ENCODE measurements around the gene COL20A1. TPM values are rescaled to one million over a fixed set of nuclear protein-coding genes. Genes with fewer than 3 reads are reported as not detected.

Gene COL20A1
- total RNA-seq = not detected in 2 replicates

GRCh38 chr20:63292904-63293303 lies at the start of gene COL20A1:
Gene COL20A1, plus strand, starts transcription at chr20:63293186. Its CDS starts 1,922 bp downstream, at chr20:63295108.

GRCh38 chr20:63254232-63254605 lies 38.8 kb upstream of the COL20A1 start, which contains the start of gene NKAIN4:
Gene NKAIN4, minus strand, starts transcription at chr20:63254463. Its CDS starts 13 bp downstream, at chr20:63254450.

GRCh38 chr20:63272105-63273058 lies 20.6 kb upstream of the COL20A1 start, which contains the start of gene ARFGAP1:
Gene ARFGAP1, plus strand, starts transcription at chr20:63272813. Its CDS starts 2,768 bp downstream, at chr20:63275581.

GRCh38 chr20:63360850-63361518 lies 68.0 kb downstream of the COL20A1 start, which contains the start of gene CHRNA4:
Gene CHRNA4, minus strand, starts transcription at chr20:63361349. Its CDS starts 184 bp downstream, at chr20:63361165.

Other genes with a start within 250 kb of the COL20A1 start
- 25.1 and 38.6 TPM in 2 replicates for gene YTHDF1, start 77.1 kb upstream of the COL20A1 start, total RNA-seq
- not detected in 2 replicates for gene BIRC7, start 57.3 kb upstream of the COL20A1 start, total RNA-seq
- 3.7 TPM in 1 of 2 replicates, not detected in the other for gene NKAIN4, start 38.7 kb upstream of the COL20A1 start, total RNA-seq
- gene ARFGAP1, start 20.4 kb upstream of the COL20A1 start, total RNA-seq = 61.7 and 70.9 TPM in 2 replicates
- gene CHRNA4, start 68.2 kb downstream of the COL20A1 start, total RNA-seq = not detected in 2 replicates
- gene KCNQ2, start 179.5 kb downstream of the COL20A1 start, total RNA-seq = not detected in 2 replicates
- 1.3 and 1.4 TPM in 2 replicates for gene EEF1A2, start 205.9 kb downstream of the COL20A1 start, total RNA-seq
- 107 and 208 TPM in 2 replicates for gene PPDPF, start 227.6 kb downstream of the COL20A1 start, total RNA-seq
- not detected in 2 replicates for gene PTK6, start 244.2 kb downstream of the COL20A1 start, total RNA-seq

All from epithelial cell of alveolus of lung (primary cell).